Astrocyte (in vitro differentiated cells and primary cell): ENCODE measurements around the gene TEX38. TPM values are rescaled to one million over a fixed set of nuclear protein-coding genes. Genes with fewer than 3 reads are reported as not detected.

Source experiments
- DNase-seq: peaks from one replicate; pipeline ENCODE4 v3.0.0-alpha.2; 2010; ENCODE audit warnings: low read depth
- FAIRE-seq: peaks from 2 replicates; lab custom pipeline; 2011; peaks lifted over from hg19 to GRCh38; lab: Jason Lieb, UNC
- H2AFZ ChIP-seq: 2 replicates; pipeline ENCODE4 v1.6.0; 2012; ENCODE audit warnings: low read depth, low read length, inconsistent platforms
- H3K27ac ChIP-seq: 2 replicates; pipeline ENCODE4 v1.5.1; 2011; ENCODE audit warnings: low read depth, low read length, inconsistent platforms
- H3K27me3 ChIP-seq: 2 replicates; pipeline ENCODE4 v1.6.0; 2011; ENCODE audit warnings: low read length, inconsistent platforms; ENCODE audit not compliant: insufficient read depth
- H3K36me3 ChIP-seq: 2 replicates; pipeline ENCODE4 v1.5.1; 2011; ENCODE audit warnings: low read length, inconsistent platforms; ENCODE audit not compliant: insufficient read depth
- H3K4me1 ChIP-seq: 2 replicates; pipeline ENCODE4 v1.5.1; 2011; ENCODE audit warnings: low read length, inconsistent platforms; ENCODE audit not compliant: insufficient read depth
- H3K4me2 ChIP-seq: 2 replicates; pipeline ENCODE4 v1.6.0; 2012; ENCODE audit warnings: low read length, inconsistent platforms
- H3K4me3 ChIP-seq: 2 replicates; pipeline ENCODE4 v1.5.1; 2011; ENCODE audit warnings: low read depth, mild to moderate bottlenecking, low read length, inconsistent platforms; ENCODE audit not compliant: insufficient read depth
- H3K79me2 ChIP-seq: 2 replicates; pipeline ENCODE4 v1.6.0; 2012; ENCODE audit warnings: mild to moderate bottlenecking, low read length, inconsistent platforms; ENCODE audit not compliant: insufficient read depth
- H3K9ac ChIP-seq: 2 replicates; pipeline ENCODE4 v1.6.0; 2012; ENCODE audit warnings: mild to moderate bottlenecking, low read length, inconsistent platforms
- H3K9me3 ChIP-seq: 2 replicates; pipeline ENCODE4 v1.5.1; 2012; ENCODE audit warnings: low read depth, mild to moderate bottlenecking, low read length, inconsistent platforms; ENCODE audit not compliant: insufficient read depth
- H4K20me1 ChIP-seq: 2 replicates; pipeline ENCODE4 v1.6.0; 2012; ENCODE audit warnings: low read length, inconsistent platforms; ENCODE audit not compliant: insufficient read depth
- H3K27ac Mint-ChIP-seq: one replicate; pipeline ENCODE4 v1.8.0; 2021; ENCODE audit warnings: mild to moderate bottlenecking, mixed read lengths; ENCODE audit not compliant: unreplicated experiment
- H3K27me3 Mint-ChIP-seq: one replicate; pipeline ENCODE4 v1.8.0; 2021; ENCODE audit warnings: low read depth, mixed read lengths; ENCODE audit not compliant: unreplicated experiment
- H3K36me3 Mint-ChIP-seq: one replicate; pipeline ENCODE4 v1.8.0; 2021; ENCODE audit warnings: low read depth, mixed read lengths; ENCODE audit not compliant: unreplicated experiment
- H3K4me1 Mint-ChIP-seq: one replicate; pipeline ENCODE4 v1.8.0; 2021; ENCODE audit warnings: low read depth, mixed read lengths; ENCODE audit not compliant: unreplicated experiment
- H3K4me3 Mint-ChIP-seq: one replicate; pipeline ENCODE4 v1.8.0; 2021; ENCODE audit warnings: mild to moderate bottlenecking, moderate library complexity, mixed read lengths; ENCODE audit not compliant: unreplicated experiment
- H3K9me3 Mint-ChIP-seq: one replicate; pipeline ENCODE4 v1.8.0; 2021; ENCODE audit warnings: mild to moderate bottlenecking, mixed read lengths; ENCODE audit not compliant: unreplicated experiment
- EZH2 ChIP-seq: IDR thresholded peaks from 2 replicates; pipeline ENCODE4 v1.6.1; 2012; ENCODE audit warnings: mild to moderate bottlenecking, low read length, inconsistent platforms; ENCODE audit not compliant: insufficient read depth
- total RNA-seq: library from RNA; stranded (reverse); gene quantifications from 2 replicates; pipeline ENCODE4 v1.2.1, GENCODE V29; 2021
- TF ChIP-seq, protein P1 (sequence below): IDR thresholded peaks from 2 replicates; pipeline ENCODE4 v1.5.1; 2011; ENCODE audit warnings: low read depth, mild to moderate bottlenecking, inconsistent platforms, low read length, moderate library complexity; ENCODE audit not compliant: insufficient read depth

TEX38 gene
- total RNA-seq, 1 donor from 2014 or later, result not detected

DNA sequence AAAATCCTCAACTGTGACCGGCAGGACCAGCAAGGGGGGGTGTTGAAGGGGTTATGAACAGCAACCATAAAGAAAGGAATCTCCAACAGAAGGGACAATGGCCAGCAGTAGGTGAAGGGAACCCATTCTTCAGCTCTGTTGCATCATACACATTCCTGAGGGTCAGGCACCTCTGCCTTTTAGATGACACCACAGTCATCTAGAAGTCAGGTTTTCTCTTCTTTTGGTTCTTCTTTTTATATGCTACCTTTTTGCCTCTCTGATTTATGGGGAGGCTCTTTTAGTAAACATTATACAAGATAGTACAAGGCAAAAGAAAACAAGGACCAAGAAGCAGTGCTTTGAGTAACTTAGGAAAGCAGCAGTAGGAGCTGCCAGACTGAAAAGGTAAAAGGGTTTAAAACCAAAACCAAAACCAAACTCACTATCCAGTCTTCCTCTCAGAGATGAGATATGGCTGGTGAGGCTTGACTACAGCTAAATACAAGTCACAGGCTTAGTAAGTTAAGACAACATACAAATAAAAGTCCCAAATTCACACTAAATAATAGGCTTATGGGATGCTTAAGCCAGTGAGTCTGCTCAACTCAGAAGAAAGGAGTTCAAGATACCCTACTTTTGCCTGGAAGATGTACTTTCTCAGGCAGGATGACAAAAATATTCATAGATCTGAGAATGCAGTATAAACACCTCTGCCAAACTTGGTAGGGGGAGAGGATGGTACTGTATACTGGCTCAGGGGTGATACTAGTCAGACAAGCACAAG lies 4.1 kb downstream of the TEX38 start:
- TF ChIP-seq, protein P1, sequence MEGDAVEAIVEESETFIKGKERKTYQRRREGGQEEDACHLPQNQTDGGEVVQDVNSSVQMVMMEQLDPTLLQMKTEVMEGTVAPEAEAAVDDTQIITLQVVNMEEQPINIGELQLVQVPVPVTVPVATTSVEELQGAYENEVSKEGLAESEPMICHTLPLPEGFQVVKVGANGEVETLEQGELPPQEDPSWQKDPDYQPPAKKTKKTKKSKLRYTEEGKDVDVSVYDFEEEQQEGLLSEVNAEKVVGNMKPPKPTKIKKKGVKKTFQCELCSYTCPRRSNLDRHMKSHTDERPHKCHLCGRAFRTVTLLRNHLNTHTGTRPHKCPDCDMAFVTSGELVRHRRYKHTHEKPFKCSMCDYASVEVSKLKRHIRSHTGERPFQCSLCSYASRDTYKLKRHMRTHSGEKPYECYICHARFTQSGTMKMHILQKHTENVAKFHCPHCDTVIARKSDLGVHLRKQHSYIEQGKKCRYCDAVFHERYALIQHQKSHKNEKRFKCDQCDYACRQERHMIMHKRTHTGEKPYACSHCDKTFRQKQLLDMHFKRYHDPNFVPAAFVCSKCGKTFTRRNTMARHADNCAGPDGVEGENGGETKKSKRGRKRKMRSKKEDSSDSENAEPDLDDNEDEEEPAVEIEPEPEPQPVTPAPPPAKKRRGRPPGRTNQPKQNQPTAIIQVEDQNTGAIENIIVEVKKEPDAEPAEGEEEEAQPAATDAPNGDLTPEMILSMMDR, result no peak
- TF ChIP-seq EZH2, result no peak
- H3K4me3 Mint-ChIP-seq, result no peak overlapping the region
- no peak for DNase-seq
- FAIRE-seq, result no peak
- Histone ChIP-seq H3K4me1 (peaks cover 3% of the 10 kb centered on the region), H3K9me3 (no peaks in the 10 kb centered on the region), H3K4me3 (no peak overlapping the region), H2AFZ (no peak overlapping the region), H3K27me3 (no peaks in the 10 kb centered on the region), H3K79me2 (no peaks in the 10 kb centered on the region), H3K36me3 (peaks cover 6% of the 10 kb centered on the region), H3K4me2 (no peak overlapping the region), H3K9ac (no peak overlapping the region), H4K20me1 (no peaks in the 10 kb centered on the region), H3K27ac (no peak overlapping the region)
- H3K27ac Mint-ChIP-seq, result peak overlapping the region; percentile 58
- no peaks in the 10 kb centered on the region for H3K9me3 Mint-ChIP-seq
- H3K36me3 Mint-ChIP-seq, result peaks cover 18% of the 10 kb centered on the region
- no peaks in the 10 kb centered on the region for H3K27me3 Mint-ChIP-seq
- H3K4me1 Mint-ChIP-seq, result peaks cover 22% of the 10 kb centered on the region

DNA sequence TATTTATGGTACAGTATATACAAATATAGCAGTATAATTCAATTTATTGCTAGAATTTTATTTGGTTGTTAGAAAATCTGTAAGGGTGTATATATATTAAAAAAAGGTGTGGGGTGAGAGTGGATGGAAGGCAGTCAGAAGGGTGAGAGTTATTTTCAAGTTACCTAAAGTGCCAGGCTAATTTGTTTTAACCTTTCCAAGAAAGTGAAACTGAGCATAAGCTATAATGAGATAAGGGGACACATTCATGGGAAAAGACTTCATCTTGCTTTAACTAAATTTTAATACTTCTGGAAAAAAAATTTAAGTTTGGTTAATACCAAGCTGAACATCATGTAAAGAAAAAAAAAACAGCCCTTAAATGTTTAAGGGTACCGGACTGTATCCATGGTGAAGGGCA lies 4.9 kb downstream of the TEX38 start:
- Histone ChIP-seq H3K4me2 (no peak overlapping the region), H3K79me2 (no peaks in the 10 kb centered on the region), H3K27ac (no peak overlapping the region), H2AFZ (no peak overlapping the region), H3K4me1 (peaks cover 3% of the 10 kb centered on the region), H3K36me3 (peaks cover 6% of the 10 kb centered on the region), H3K4me3 (no peak overlapping the region), H4K20me1 (no peaks in the 10 kb centered on the region), H3K9ac (no peak overlapping the region), H3K27me3 (no peaks in the 10 kb centered on the region), H3K9me3 (no peaks in the 10 kb centered on the region)
- H3K27ac Mint-ChIP-seq, result peak overlapping the region; percentile 58
- H3K9me3 Mint-ChIP-seq, result no peaks in the 10 kb centered on the region
- H3K27me3 Mint-ChIP-seq, result no peaks in the 10 kb centered on the region
- FAIRE-seq (no peak), DNase-seq (no peak)
- no peak for TF ChIP-seq EZH2
- TF ChIP-seq, protein P1, result no peak
- peaks cover 18% of the 10 kb centered on the region for H3K36me3 Mint-ChIP-seq
- H3K4me1 Mint-ChIP-seq, result peaks cover 22% of the 10 kb centered on the region
- H3K4me3 Mint-ChIP-seq, result no peak overlapping the region

DNA sequence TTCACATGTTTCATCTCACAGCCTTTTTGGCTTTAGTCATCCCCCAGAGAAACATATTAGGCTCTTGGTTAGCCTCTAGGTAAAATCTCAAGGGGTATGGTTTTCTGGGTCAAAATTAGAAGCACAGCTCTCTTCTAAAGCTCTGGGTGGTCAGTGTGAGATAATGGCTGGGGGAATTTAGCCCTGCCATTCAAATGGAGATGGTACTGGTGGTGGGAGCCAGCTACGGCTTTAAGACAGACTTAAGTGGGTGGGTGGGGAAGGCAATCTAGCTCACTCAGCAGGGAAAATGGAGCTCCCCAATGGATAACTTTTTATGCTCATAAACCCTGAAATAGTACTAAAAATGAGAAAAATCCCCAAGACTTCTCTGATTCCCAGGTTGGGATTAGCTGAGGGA lies 5.7 kb downstream of the TEX38 start:
- Mint-ChIP-seq H3K27ac (no peak overlapping the region), H3K4me3 (no peak overlapping the region), H3K9me3 (no peaks in the 10 kb centered on the region), H3K36me3 (peaks cover 22% of the 10 kb centered on the region), H3K4me1 (peaks cover 22% of the 10 kb centered on the region), H3K27me3 (no peaks in the 10 kb centered on the region)
- no peaks in the 10 kb centered on the region for H3K27me3 ChIP-seq
- no peak overlapping the region for H3K9ac ChIP-seq
- no peaks in the 10 kb centered on the region for H4K20me1 ChIP-seq
- H3K36me3 ChIP-seq, result peaks cover 11% of the 10 kb centered on the region
- H3K4me2 ChIP-seq, result no peak overlapping the region
- no peak overlapping the region for H2AFZ ChIP-seq
- H3K4me3 ChIP-seq, result no peak overlapping the region
- peaks cover 3% of the 10 kb centered on the region for H3K4me1 ChIP-seq
- FAIRE-seq (no peak), DNase-seq (no peak)
- no peak for TF ChIP-seq EZH2
- TF ChIP-seq, protein P1, result no peak
- no peaks in the 10 kb centered on the region for H3K9me3 ChIP-seq
- no peaks in the 10 kb centered on the region for H3K79me2 ChIP-seq
- no peak overlapping the region for H3K27ac ChIP-seq
